Fibroblast of skin of left quadriceps (primary cell): ENCODE measurements around the gene C5orf24.
A peak's percentile ranks its signal among the peaks of the same experiment; 100 is the strongest.
"Not testable (repeated sequence)": the region's sequence is repeated elsewhere in the genome, so short reads cannot be mapped to it uniquely, and the experiment has no call there.

Experiments used
- DNase-seq, 2 experiments: peaks; one replicate each; pipeline ENCODE4 v3.0.0-alpha.2; 2013; ENCODE audit warnings: low read depth in 2 of 2

The C5orf24 gene

GRCh38 chr5:134845852-134846640 lies at the start of gene C5orf24:
TSS of gene C5orf24 (plus strand) at chr5:134845968. CDS start at chr5:134854901, 8,933 bp downstream.
- DNase-seq, result peak; percentile 88 to 91

- no peak for DNase-seq
Observed at GRCh38 chr5:134798468-134798867, 47.3 kb upstream of the C5orf24 start.

- no peak for DNase-seq
Observed at GRCh38 chr5:134803821-134804220, 41.9 kb upstream of the C5orf24 start.

GRCh38 chr5:134813407-134813806 lies 32.4 kb upstream of the C5orf24 start:
- DNase-seq, result no peak

- no peak for DNase-seq
Observed at GRCh38 chr5:134813827-134814226, 31.9 kb upstream of the C5orf24 start.

GRCh38 chr5:134817006-134817405 lies 28.8 kb upstream of the C5orf24 start:
- DNase-seq, result no peak

- DNase-seq, result no peak
Observed at GRCh38 chr5:134818776-134819175, 27.0 kb upstream of the C5orf24 start.

- DNase-seq, result no peak
Observed at GRCh38 chr5:134819407-134819963, 26.3 kb upstream of the C5orf24 start.

- no peak for DNase-seq
Observed at GRCh38 chr5:134821841-134822240, 23.9 kb upstream of the C5orf24 start.

- DNase-seq, result no peak
Observed at GRCh38 chr5:134824681-134825080, 21.1 kb upstream of the C5orf24 start.

- DNase-seq, result no peak
Observed at GRCh38 chr5:134825212-134825611, 20.6 kb upstream of the C5orf24 start.

GRCh38 chr5:134833340-134834032 lies 12.3 kb upstream of the C5orf24 start:
- DNase-seq, result peak in 1 of 2 experiments; percentile 29

- no peak for DNase-seq
Observed at GRCh38 chr5:134835623-134836022, 10.1 kb upstream of the C5orf24 start.

GRCh38 chr5:134837530-134838181 lies 8.1 kb upstream of the C5orf24 start:
- no peak for DNase-seq

GRCh38 chr5:134838361-134838760 lies 7.4 kb upstream of the C5orf24 start:
- DNase-seq, result not testable (repeated sequence)

- no peak for DNase-seq
Observed at GRCh38 chr5:134840811-134841210, 5.0 kb upstream of the C5orf24 start.

GRCh38 chr5:134844252-134844651 lies 1.5 kb upstream of the C5orf24 start:
- no peak for DNase-seq

- DNase-seq, result peak in 1 of 2 experiments; percentile 17
Observed at GRCh38 chr5:134845335-134845851, 375 bp upstream of the C5orf24 start.

GRCh38 chr5:134846641-134846960 lies 833 bp downstream of the C5orf24 start:
- DNase-seq, result no peak

- DNase-seq, result not testable (repeated sequence)
Observed at GRCh38 chr5:134849434-134849933, 3.7 kb downstream of the C5orf24 start.

- peak in 1 of 2 experiments; percentile 16 for DNase-seq
Observed at GRCh38 chr5:134851307-134851923, 5.6 kb downstream of the C5orf24 start.
